ENCODE results near the gene MCCD1.

The MCCD1 gene

DNA sequence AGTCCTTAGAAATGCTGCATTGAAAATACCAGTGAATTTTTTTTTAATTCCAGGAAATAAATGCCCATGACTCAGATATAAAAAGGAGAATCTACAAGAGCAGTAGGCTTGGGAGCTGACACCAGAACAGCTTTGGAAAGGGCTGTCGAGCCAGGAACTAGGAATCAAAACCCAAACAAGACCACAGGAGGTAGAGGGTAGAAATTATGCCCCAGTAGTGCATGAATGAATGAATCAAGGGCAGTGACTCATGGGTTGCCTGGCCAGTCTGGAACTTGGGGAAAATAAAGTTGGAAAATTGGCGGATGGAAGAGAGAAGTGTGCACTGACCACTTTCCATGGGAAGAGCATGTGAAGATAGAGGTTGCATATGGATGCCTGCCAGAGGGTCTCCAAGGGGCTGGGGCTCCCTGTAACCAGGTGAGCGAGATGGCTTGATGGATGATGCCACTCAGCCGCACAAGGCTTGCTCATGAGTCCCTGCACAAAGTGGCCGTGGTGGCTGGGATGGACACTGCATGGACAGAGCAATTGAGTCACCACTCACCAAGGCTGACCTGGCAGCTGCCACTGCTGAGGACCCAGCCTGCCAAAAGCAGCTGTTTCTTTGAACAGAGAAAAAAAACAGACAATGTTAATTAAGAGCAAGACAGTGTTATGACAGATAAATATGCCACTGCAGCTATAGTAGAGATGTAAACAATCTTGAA is 15.2 kb upstream of the MCCD1 start:
- no peak for DNase-seq (ENCODE audit: low spot score)

- DNase-seq (ENCODE audit: low spot score) = no peak
Observed at GRCh38 chr6:31521835-31522234, 6.9 kb upstream of the MCCD1 start.

DNA sequence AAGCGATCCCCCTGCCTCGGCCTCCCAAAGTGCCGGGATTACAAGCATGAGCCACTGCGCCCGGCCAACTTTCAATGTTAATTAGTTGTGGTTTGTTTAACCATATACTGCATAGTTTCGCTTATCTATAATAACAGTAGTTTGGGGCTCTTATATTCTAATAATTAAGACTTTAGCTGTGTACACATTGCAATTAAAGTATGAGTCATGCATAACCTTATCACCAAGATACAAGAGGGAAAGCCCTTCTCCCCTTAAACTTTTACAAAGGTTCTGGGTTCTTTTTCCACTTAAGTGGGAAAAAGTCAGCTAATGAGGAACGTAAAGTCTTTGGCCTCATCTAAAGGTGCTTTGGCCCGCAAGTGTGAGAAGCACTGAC is 3.2 kb upstream of the MCCD1 start:
- no peak for DNase-seq (ENCODE audit: low spot score)

GRCh38 chr6:31525932-31526591 is 2.7 kb upstream of the MCCD1 start:
- no peak for DNase-seq (ENCODE audit: low spot score)

GRCh38 chr6:31528307-31528777 is 420 bp upstream of the MCCD1 start:
- DNase-seq (ENCODE audit: low spot score) = no peak

- DNase-seq (ENCODE audit: low spot score) = no peak
Observed at GRCh38 chr6:31529329-31530150, 778 bp downstream of the MCCD1 start.

DNA sequence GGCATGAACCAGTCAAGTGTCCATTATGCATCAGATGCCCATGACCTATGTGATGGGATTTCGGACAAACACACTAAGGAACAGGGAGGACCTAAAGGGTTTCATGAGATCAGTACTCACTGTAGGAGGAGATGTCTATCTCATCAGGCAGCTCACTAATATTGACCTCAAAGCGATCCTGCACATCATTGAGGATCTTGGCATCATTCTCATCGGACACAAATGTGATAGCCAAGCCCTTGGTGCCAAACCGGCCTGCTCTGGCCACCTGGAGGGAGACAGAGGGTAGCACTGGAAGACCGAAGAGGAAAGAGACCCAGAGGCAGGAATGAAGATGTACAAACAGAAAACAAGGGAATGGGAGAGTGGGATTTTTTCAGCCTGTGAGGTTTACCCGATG is 1.9 kb downstream of the MCCD1 start:
- DNase-seq (ENCODE audit: low spot score) = no peak

- no peak for DNase-seq (ENCODE audit: low spot score)
Observed at GRCh38 chr6:31531162-31531561, 2.4 kb downstream of the MCCD1 start.

- no peak for DNase-seq (ENCODE audit: low spot score)
Observed at GRCh38 chr6:31531771-31532643, 3.2 kb downstream of the MCCD1 start.

DNA sequence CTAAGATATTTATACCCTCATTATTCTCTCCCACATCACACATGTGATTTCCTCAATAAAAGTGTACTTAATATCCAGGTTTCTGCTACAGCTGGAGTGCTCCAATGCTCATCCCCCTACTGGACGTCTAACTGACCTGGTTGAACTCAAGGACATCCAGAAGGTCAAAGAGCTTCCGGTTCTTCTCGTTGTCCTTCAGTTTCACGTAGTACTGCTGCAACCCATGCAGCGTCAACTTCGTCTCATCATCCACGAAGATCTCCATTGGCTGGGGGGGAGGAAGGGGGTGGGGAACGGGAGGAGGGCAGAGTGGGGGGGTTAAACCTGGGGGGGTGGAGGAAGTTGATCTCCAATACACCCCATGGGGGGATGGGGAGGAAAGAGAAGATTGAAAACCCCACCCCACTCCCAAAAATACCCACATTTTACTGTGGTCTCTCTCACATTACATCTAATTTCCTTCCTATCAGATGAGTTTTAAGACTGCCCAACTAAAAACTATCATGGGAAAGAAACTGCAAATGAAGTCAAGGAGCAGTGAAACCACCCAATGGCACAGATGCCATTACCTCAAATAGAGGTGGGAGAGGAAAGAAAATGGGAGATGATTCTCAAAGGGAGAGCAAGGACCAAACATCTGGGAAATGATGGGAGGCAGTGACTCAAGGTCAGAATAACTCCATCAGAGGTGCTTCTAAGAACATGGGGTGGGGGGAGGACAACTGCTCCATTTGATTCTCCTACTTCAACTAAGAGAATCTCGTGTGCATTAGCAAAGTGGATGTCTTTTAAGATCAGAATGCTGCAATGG is 4.1 kb downstream of the MCCD1 start:
- no peak for DNase-seq (ENCODE audit: low spot score)

- no peak for DNase-seq (ENCODE audit: low spot score)
Observed at GRCh38 chr6:31533455-31533841, 4.7 kb downstream of the MCCD1 start.

DNA sequence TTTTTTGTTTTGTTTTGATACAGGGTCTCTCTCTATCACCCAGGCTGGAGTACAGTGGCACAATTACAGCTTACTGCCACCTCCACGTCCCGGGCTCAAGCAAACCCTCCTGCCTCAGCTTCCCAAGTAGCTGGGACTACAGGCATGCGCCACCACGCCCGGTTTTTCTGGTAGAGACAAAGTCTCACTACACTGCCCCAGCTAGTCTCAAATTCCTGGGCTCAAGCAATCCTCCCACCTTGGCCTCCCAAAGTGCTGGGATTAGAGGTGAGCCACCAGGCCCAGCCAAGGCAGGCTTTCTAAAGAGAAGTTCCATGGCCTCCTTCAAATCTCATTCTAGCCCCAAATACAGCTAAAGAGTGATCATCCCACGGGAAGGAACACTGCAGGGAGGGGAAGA is 5.2 kb downstream of the MCCD1 start:
- no peak for DNase-seq (ENCODE audit: low spot score)

DNA sequence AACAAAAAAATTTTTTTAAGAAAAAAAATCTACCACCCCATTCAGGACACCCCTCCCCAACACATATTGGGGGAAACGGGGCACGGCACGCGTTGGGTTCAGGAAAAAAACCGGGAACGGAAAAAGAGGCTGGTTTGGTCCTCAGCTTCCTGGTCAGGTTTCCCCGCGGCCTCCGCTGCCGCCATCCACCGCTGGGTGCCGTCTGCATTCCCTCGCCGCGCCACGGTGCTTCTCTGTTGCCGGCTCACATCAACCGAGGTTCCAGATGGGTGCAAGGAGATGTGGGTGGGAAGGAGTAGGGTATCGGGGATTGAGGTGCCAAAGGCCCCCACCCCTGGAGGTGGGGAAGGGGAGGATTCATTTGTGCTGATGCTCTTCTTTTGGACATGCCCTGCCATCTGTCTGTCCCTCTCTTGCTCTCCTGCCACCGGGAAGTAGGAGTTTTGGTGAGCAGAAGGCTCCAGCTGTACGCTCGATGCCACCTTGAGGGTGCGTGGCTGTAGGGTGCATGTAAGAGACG is 5.8 kb downstream of the MCCD1 start:
- DNase-seq (ENCODE audit: low spot score) = no peak

- no peak for DNase-seq (ENCODE audit: low spot score)
Observed at GRCh38 chr6:31535538-31536324, 7.0 kb downstream of the MCCD1 start.

DNA sequence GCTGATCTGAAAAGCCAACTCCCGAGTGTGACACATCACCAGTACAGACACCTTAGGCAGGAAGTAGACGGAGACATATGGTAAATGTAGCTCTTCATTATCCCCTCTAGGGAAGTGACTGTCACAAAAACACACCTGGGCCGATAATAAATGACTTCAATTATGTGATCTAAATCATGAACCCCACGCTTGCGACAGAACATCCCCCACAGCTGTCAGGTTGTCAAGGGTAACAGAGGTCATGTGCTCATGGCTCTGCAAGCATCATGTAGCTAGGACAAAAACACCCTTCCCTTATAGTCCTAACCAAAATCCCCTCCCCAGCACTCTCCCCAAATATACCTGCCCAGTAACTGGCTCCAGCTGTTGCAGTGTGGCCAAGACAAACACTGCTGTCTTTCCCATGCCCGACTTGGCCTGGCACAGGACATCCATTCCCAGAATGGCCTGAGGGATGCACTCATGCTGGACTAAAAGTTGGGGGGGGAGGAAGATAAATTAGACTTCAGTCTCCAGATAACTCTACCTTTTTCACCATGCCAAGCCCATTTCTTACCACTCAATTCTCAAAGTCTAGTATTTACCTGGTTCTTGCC is 10.1 kb downstream of the MCCD1 start:
- DNase-seq (ENCODE audit: low spot score) = peak; percentile 34

- no peak for DNase-seq (ENCODE audit: low spot score)
Observed at GRCh38 chr6:31540640-31541039, 11.9 kb downstream of the MCCD1 start.

DNA sequence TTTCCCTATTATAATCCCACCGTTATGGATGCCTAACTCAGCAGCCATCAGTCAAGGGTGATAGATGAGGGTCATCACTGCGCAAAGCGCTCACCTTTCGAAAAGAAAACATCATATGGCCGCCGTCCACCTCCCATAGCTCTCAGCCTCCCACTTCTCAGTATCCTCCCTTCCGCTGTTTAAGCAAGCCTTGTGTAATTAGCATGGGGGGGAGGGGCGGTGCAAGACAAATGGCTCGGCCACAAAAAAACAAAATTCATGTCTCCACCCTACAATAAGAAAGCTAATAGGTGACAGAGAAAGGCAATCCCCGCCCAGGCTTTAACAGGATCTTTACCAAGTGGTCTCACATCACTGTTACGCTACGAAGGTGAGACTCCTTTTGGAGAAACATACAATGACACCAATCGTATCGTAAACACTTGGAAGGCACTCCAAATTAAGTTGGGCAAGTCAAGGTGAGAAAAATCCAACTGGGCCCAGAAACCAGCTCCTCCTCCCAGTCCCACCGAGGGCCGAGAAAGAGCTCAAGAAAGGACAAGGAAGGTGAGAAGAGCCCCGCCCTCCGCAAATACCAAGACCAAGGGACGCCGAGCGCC is 12.4 kb downstream of the MCCD1 start:
- peak; percentile 82 for DNase-seq (ENCODE audit: low spot score)

DNA sequence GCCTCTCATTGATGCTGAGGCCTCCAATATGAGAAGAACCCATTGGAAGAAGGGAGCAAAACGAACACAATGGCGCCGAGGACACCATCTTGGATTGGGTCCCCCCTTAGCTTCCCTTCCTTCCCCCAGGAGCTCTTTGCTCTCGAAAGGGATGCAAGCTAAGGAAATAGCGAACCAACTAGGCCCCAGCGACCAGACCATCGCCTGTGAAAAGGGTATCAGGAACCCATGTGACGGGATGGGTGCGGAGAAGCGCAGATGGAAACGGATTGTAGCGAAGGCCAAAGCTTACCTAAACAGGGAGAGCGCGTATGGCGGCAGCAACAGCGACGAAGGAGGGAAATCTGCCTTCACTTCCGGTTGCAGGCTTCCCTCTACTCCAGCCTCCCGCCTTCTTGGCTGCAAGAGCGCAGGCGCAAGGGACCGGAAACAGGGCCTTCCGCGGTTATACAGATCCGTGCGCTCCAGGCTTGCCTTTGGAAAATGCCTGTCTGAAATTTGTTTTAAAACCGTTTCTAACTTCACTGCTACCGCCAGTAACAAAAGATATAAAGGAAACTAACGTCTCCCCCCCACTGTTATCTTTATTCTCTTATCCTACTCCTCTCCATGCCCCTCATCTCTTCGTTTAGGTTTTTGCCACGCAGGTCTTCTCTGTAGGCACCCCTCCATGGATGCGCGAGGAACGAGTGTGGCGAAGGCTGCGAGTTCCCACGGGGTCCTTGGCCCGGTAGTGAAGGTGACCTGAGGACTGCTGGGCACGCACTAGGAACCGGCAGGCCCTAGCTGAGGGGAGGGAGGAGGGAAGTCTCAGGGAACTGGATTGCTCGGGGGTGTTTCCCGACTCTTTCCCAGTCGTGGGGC is 13.1 kb downstream of the MCCD1 start, which contains the start of gene DDX39B:
Gene DDX39B (minus strand): TSS at position 346 of the 864 bp plus-strand sequence. CDS start 1,471 bp downstream, outside the sequence.
- peak; percentile 96 for DNase-seq (ENCODE audit: low spot score)

Data from CD4-positive, alpha-beta T cell treated with Interleukin-15 for 4 hours (primary cell).